Panc1 (cell line): Measurements from ENCODE around the gene P2RY2. TPM values are rescaled to one million over a fixed set of nuclear protein-coding genes. Genes with fewer than 3 reads are reported as not detected.

Experiments
- ATAC-seq: fragments of 200-7000 bp; cut with Tn5 transposase; 2 replicates; pipeline ENCODE4 v1.9.1; 2020; ENCODE audit warnings: mild to moderate bottlenecking, moderate library complexity
- BruUV-seq: library from RNA; stranded (reverse); fragments of 400-500 nt; replicated peaks from 2 replicates; lab custom pipeline; 2021; lab: Mats Ljungman, UMichigan
- CTCF ChIA-PET: fragments of 300-600 bp; sonication (Branson Sonifier 250); formaldehyde crosslinking; loops from one replicate; lab custom pipeline; 2022; ENCODE audit warnings: antibody characterized with exemption; lab: Charles Lee
- POLR2A ChIA-PET: fragments of 300-600 bp; sonication (Branson Sonifier 250); formaldehyde crosslinking; loops from one replicate; lab custom pipeline; 2022; ENCODE audit warnings: antibody characterized with exemption; lab: Charles Lee
- DNase-seq: peaks from one replicate; pipeline ENCODE4 v3.0.0-alpha.2; 2010; ENCODE audit warnings: low read depth, low spot score
- H3K27ac ChIP-seq: 2 replicates; pipeline ENCODE4 v1.5.1; 2011; ENCODE audit warnings: mild to moderate bottlenecking, low read length, inconsistent platforms
- H3K27me3 ChIP-seq: fragments of 200-500 bp; sonication (Bioruptor generic); 2 replicates; pipeline ENCODE4 v1.6.0; 2014; ENCODE audit warnings: low read length, inconsistent platforms; ENCODE audit not compliant: control insufficient read depth, insufficient read depth
- H3K36me3 ChIP-seq: fragments of 200-500 bp; sonication (Bioruptor generic); 2 replicates; pipeline ENCODE4 v1.5.1; 2014; ENCODE audit warnings: inconsistent platforms, mild to moderate bottlenecking, low read length, moderate library complexity; ENCODE audit not compliant: control insufficient read depth, insufficient read depth
- H3K4me1 ChIP-seq: 2 replicates; pipeline ENCODE4 v1.5.1; 2011; ENCODE audit warnings: inconsistent platforms, mild to moderate bottlenecking, low read length, moderate library complexity; ENCODE audit not compliant: control insufficient read depth, insufficient read depth
- H3K4me3 ChIP-seq, 2 experiments: 2 replicates each; pipeline ENCODE4 v1.5.1; 2011 to 2012; ENCODE audit warnings: low read depth in 2 of 2, low read length in 2 of 2, mild to moderate bottlenecking in 2 of 2, inconsistent platforms in 1 of 2, moderate library complexity in 1 of 2
- H3K9me3 ChIP-seq: fragments of 200-500 bp; sonication (Bioruptor generic); 2 replicates; pipeline ENCODE4 v1.5.1; 2014; ENCODE audit warnings: low read depth, mild to moderate bottlenecking, inconsistent platforms, low read length, moderate library complexity; ENCODE audit not compliant: control insufficient read depth, insufficient read depth
- POLR2AphosphoS5 ChIP-seq: IDR thresholded peaks from 2 replicates; pipeline ENCODE4 v1.6.1; 2012; ENCODE audit warnings: mild to moderate bottlenecking, low read depth, low read length, moderate library complexity
- SIN3A ChIP-seq: IDR thresholded peaks from 2 replicates; pipeline ENCODE4 v1.6.1; 2012; ENCODE audit warnings: low read depth, mild to moderate bottlenecking, low read length, moderate library complexity, borderline replicate concordance; ENCODE audit not compliant: insufficient read depth
- TCF7L2 ChIP-seq: IDR thresholded peaks from 2 replicates; pipeline ENCODE4 v1.6.1; 2011; ENCODE audit warnings: mild to moderate bottlenecking, low read depth, low read length, inconsistent platforms
- in situ Hi-C: cut with HindIII; loops from 2 replicates; pipeline ENCODE4 v1.10.0; 2016; ENCODE audit warnings: low sequenced_read_pairs, low pct_unique_long_range_greater_than_20kb
- intact Hi-C: fragments of 100-400 bp; cut with micrococcal nuclease; formaldehyde crosslinking; loops from one replicate; pipeline ENCODE4 v1.10.0; 2022; ENCODE audit not compliant: unreplicated experiment
- total RNA-seq: library from RNA; stranded (reverse); gene quantifications from one replicate; pipeline ENCODE4 v1.2.1, GENCODE V29; 2021; ENCODE audit not compliant: unreplicated experiment
- TF ChIP-seq, protein P1 (sequence below): fragments of 450-650 bp; IDR thresholded peaks from 2 replicates; pipeline ENCODE4 v1.5.1; 2017; ENCODE audit warnings: mild to moderate bottlenecking
- TF ChIP-seq, protein P2 (sequence below), 2 experiments: IDR thresholded peaks; 2 replicates each; pipeline ENCODE4 v1.6.1; 2011 to 2012; ENCODE audit warnings: low read depth in 2 of 2, control low read depth in 1 of 2, low read length in 1 of 2, mild to moderate bottlenecking in 1 of 2, moderate library complexity in 1 of 2; ENCODE audit not compliant: insufficient read depth in 1 of 2

Gene P2RY2
- total RNA-seq, 1 experiment from 2014 or later: 2.4 TPM

DNA sequence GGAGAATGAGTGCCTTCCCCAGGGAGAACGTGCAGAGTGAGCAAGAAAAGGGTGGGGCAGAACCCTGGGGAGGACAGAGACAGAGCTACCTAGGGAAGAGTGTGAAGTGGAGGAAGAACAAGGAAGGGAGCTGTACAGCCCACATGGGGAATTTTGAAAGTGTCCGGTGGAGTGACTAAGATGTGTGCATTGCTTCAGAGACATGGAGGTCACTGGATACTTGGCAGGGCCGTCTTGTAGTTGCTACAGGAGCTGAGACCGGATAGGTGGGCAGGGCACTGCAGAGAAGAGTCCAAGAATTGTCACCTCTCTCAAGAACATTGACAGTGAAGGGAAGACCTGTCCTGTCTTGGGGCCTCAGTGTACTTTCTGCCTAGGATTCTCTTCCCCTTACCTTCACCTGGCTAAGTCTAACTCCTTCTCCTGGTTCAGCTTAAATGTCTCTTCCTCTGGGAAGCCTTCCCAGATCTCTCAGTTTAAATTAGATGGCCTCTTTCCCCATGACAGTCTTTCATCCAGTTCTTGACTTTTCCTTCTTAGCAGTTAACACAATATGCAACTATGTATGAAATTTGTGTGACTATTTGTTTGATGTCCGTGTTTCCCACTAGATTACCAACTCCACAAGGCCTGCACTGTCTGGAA, 44.9 kb downstream of the P2RY2 start:
- no peak for ATAC-seq
- intact Hi-C loops: no loop called here
- no TSS peak for BruUV-seq
- ChIA-PET POLR2A (no interaction called here), CTCF (interaction anchor here (0.6 kb wide), 1 partner anchor 19 kb away, joined by 3 read pairs; no protein-coding TSS in a partner anchor)
- in situ Hi-C loops: no loop called here
- H3K27ac ChIP-seq: no peak overlapping the region
- no peak overlapping the region for H3K4me3 ChIP-seq
- TF ChIP-seq, protein P1, sequence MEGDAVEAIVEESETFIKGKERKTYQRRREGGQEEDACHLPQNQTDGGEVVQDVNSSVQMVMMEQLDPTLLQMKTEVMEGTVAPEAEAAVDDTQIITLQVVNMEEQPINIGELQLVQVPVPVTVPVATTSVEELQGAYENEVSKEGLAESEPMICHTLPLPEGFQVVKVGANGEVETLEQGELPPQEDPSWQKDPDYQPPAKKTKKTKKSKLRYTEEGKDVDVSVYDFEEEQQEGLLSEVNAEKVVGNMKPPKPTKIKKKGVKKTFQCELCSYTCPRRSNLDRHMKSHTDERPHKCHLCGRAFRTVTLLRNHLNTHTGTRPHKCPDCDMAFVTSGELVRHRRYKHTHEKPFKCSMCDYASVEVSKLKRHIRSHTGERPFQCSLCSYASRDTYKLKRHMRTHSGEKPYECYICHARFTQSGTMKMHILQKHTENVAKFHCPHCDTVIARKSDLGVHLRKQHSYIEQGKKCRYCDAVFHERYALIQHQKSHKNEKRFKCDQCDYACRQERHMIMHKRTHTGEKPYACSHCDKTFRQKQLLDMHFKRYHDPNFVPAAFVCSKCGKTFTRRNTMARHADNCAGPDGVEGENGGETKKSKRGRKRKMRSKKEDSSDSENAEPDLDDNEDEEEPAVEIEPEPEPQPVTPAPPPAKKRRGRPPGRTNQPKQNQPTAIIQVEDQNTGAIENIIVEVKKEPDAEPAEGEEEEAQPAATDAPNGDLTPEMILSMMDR: no peak
- TF ChIP-seq, protein P2, sequence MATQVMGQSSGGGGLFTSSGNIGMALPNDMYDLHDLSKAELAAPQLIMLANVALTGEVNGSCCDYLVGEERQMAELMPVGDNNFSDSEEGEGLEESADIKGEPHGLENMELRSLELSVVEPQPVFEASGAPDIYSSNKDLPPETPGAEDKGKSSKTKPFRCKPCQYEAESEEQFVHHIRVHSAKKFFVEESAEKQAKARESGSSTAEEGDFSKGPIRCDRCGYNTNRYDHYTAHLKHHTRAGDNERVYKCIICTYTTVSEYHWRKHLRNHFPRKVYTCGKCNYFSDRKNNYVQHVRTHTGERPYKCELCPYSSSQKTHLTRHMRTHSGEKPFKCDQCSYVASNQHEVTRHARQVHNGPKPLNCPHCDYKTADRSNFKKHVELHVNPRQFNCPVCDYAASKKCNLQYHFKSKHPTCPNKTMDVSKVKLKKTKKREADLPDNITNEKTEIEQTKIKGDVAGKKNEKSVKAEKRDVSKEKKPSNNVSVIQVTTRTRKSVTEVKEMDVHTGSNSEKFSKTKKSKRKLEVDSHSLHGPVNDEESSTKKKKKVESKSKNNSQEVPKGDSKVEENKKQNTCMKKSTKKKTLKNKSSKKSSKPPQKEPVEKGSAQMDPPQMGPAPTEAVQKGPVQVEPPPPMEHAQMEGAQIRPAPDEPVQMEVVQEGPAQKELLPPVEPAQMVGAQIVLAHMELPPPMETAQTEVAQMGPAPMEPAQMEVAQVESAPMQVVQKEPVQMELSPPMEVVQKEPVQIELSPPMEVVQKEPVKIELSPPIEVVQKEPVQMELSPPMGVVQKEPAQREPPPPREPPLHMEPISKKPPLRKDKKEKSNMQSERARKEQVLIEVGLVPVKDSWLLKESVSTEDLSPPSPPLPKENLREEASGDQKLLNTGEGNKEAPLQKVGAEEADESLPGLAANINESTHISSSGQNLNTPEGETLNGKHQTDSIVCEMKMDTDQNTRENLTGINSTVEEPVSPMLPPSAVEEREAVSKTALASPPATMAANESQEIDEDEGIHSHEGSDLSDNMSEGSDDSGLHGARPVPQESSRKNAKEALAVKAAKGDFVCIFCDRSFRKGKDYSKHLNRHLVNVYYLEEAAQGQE (IDR thresholded peaks at IDR 0.05; ENCODE audit: insufficient read depth in 1 of 2, low read depth in 2 of 2, low read length in 1 of 2): no peak
- TF ChIP-seq TCF7L2 (no peak), POLR2AphosphoS5 (no peak)
- DNase-seq: no peak
- no peaks in the 10 kb centered on the region for H3K36me3 ChIP-seq
- no peaks in the 10 kb centered on the region for H3K9me3 ChIP-seq
- H3K4me1 ChIP-seq: peaks cover 7% of the 10 kb centered on the region
- no peaks in the 10 kb centered on the region for H3K27me3 ChIP-seq

DNA sequence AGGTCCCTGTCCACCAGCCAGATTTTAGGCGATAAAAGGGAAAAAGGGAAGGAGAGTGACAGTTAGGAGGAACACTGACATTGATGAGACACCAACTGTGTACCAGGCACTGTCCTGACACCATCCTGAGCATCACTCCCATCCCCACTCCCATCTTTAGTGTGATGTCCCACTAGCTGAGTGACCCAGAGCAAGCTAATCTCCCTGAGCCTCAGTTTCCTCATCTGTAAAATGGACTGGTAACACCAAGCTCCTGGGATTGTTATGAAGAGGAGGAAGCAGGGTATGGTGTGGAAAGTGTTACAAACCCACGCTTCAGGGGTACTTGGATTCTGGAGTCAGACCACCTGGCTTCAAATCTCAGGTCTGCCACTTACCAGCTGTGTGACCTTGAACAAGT, 45.6 kb downstream of the P2RY2 start:
- Histone ChIP-seq H3K4me1 (peaks cover under 1% of the 10 kb centered on the region; the same call in 1 of the 2 replicates), H3K27me3 (no peaks in the 10 kb centered on the region), H3K4me3 (no peak overlapping the region), H3K27ac (no peak overlapping the region), H3K36me3 (no peaks in the 10 kb centered on the region), H3K9me3 (no peaks in the 10 kb centered on the region)
- POLR2A ChIA-PET: no interaction called here
- TF ChIP-seq SIN3A: no peak
- DNase-seq: no peak
- in situ Hi-C loops (no loop called here), intact Hi-C loops (no loop called here)
- no peak for ATAC-seq
- no TSS peak for BruUV-seq
- CTCF ChIA-PET: interaction anchor here (0.6 kb wide), 1 partner anchor 19 kb away, joined by 3 read pairs; no protein-coding TSS in a partner anchor

DNA sequence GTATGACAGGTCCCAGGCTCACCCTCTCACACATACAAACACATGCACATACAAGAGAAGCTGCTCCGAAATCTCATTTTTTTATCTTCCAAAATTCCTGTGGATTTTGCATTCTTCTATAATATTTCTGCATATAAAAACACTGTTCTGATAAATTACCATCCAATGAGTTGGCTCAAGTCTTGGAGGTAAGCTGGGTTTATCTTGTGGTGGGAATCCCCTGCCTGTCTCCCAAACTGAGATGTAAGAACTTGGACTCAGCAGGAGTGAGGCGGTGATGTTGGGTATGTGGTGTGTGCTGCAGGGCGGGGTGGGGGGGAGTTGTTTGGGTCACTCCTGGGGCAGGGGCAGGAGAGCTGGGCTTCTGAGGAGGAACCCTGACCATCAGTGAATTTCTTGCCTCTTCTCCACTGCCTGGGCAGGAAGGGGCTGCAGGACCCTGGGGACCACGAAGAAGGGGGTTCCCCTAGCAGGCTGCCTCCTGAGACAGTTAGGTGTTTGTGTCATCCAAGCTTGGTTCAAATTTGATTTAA, 47.3 kb downstream of the P2RY2 start:
- no peak for ATAC-seq
- TF ChIP-seq POLR2AphosphoS5 (no peak), SIN3A (no peak)
- TF ChIP-seq, protein P1: no peak
- in situ Hi-C loops: no loop called here
- Histone ChIP-seq H3K36me3 (no peaks in the 10 kb centered on the region), H3K4me1 (no peaks in the 10 kb centered on the region), H3K27ac (no peak overlapping the region), H3K27me3 (no peaks in the 10 kb centered on the region), H3K4me3 (no peak overlapping the region), H3K9me3 (no peaks in the 10 kb centered on the region)
- no peak for DNase-seq
- ChIA-PET POLR2A (no interaction called here), CTCF (interaction anchor here (0.6 kb wide), 1 partner anchor 42 kb away, joined by 8 read pairs; no protein-coding TSS in a partner anchor)
- BruUV-seq: no TSS peak
- intact Hi-C loops: no loop called here
